K562 (cell line): ENCODE results near the gene PFKFB2. TPM values are rescaled to one million over a fixed set of nuclear protein-coding genes. Genes with fewer than 3 reads are reported as not detected.

ENCODE experiments used
- ATAC-seq: fragments of 200-7000 bp; cut with Tn5 transposase; 3 replicates; pipeline ENCODE4 v1.9.1; 2020; ENCODE audit warnings: moderate library complexity
- BruUV-seq: library from RNA; stranded (reverse); fragments of 400-500 nt; replicated peaks from 2 replicates; lab custom pipeline; 2021; lab: Mats Ljungman, UMichigan
- CTCF ChIA-PET: fragments of 300-600 bp; formaldehyde crosslinking; extraction: SDS; loops from one replicate; lab custom pipeline; 2021; ENCODE audit warnings: low intra/inter-chr PET ratio; lab: Yijun Ruan, JAX
- POLR2A ChIA-PET: fragments of 300-600, 350-650 bp; sonication (Branson Sonifier 250); formaldehyde crosslinking; extraction: SDS; loops from one replicate; lab custom pipeline; 2021; ENCODE audit warnings: antibody characterized with exemption, inconsistent platforms; lab: Yijun Ruan, JAX
- DNase-seq, 4 experiments: peaks; one replicate each; pipeline versions ENCODE4 v3.0.0 to v3.0.0-alpha.2; 2011 to 2018; ENCODE audit warnings: low spot score in 3 of 4, mixed read lengths in 3 of 4; ENCODE audit errors: extremely low read depth in 1 of 4
- FAIRE-seq: peaks from 2 replicates; lab custom pipeline; 2011; peaks lifted over from hg19 to GRCh38; lab: Jason Lieb, UNC
- H2AFZ ChIP-seq: 2 replicates; pipeline ENCODE4 v1.6.0; 2011; ENCODE audit warnings: low read depth, low read length, control low read depth, inconsistent platforms
- H3K27ac ChIP-seq: fragments of 200-600 bp; 3 replicates; pipeline ENCODE4 v1.8.0; 2011; ENCODE audit warnings: low read depth, mild to moderate bottlenecking, control low read depth, inconsistent platforms, low read length, moderate library complexity, mixed read lengths; ENCODE audit errors: extremely low read depth
- H3K27me3 ChIP-seq, 2 experiments: fragments of 300-600 bp in 1 of 2; 2 replicates in 1 of 2; 3 replicates in 1 of 2; pipeline versions ENCODE4 v1.6.0 to v1.8.0; 2011; ENCODE audit warnings: inconsistent platforms in 2 of 2, low read length in 2 of 2, mild to moderate bottlenecking in 1 of 2, mixed read lengths in 1 of 2, moderate library complexity in 1 of 2; ENCODE audit not compliant: control insufficient read depth in 2 of 2, insufficient read depth in 2 of 2
- H3K36me3 ChIP-seq: fragments of 300-600 bp; 3 replicates; pipeline ENCODE4 v1.8.0; 2011; ENCODE audit warnings: mild to moderate bottlenecking, low read length, inconsistent platforms; ENCODE audit not compliant: control insufficient read depth, insufficient read depth
- H3K4me1 ChIP-seq, 2 experiments: fragments of 200-600 bp in 1 of 2; replicated peaks in 1 of 2; 2 replicates in 1 of 2; 3 replicates in 1 of 2; pipeline versions ENCODE4 v1.5.1 to v1.8.0; 2011; ENCODE audit warnings: inconsistent platforms in 2 of 2, low read length in 2 of 2, mild to moderate bottlenecking in 1 of 2, mixed read lengths in 1 of 2, moderate library complexity in 1 of 2; ENCODE audit not compliant: control insufficient read depth in 2 of 2, insufficient read depth in 2 of 2
- H3K4me2 ChIP-seq: 2 replicates; pipeline ENCODE4 v1.6.1; 2011; ENCODE audit warnings: low read length, control low read depth, inconsistent platforms, mixed read lengths; ENCODE audit not compliant: insufficient read depth
- H3K4me3 ChIP-seq: fragments of 200-600 bp; sonication (generic), shearing (Covaris generic); 2 replicates; pipeline ENCODE4 v1.5.1; 2016; ENCODE audit warnings: control low read depth, inconsistent platforms
- H3K79me2 ChIP-seq: fragments of 200-600 bp; 3 replicates; pipeline ENCODE4 v1.8.0; 2011; ENCODE audit warnings: low read length, inconsistent platforms; ENCODE audit not compliant: control insufficient read depth, insufficient read depth
- H3K9ac ChIP-seq, 2 experiments: 2 replicates each; pipeline versions ENCODE4 v1.6.0 to v1.6.1; 2011; ENCODE audit warnings: low read depth in 2 of 2, low read length in 2 of 2, control low read depth in 1 of 2, inconsistent platforms in 1 of 2, mild to moderate bottlenecking in 1 of 2, mixed read lengths in 1 of 2; ENCODE audit not compliant: insufficient read depth in 1 of 2
- H3K9me1 ChIP-seq: one replicate; pipeline ENCODE4 v1.6.0; 2011; ENCODE audit warnings: inconsistent platforms, mild to moderate bottlenecking, low read length, moderate library complexity; ENCODE audit not compliant: control insufficient read depth, insufficient read depth
- H3K9me3 ChIP-seq: replicated peaks from 2 replicates; pipeline ENCODE4 v1.5.1; 2011; ENCODE audit warnings: low read depth, low read length, inconsistent platforms; ENCODE audit not compliant: control insufficient read depth, insufficient read depth
- H4K20me1 ChIP-seq: replicated peaks from 2 replicates; pipeline ENCODE4 v1.6.1; 2011; ENCODE audit warnings: low read length, inconsistent platforms, mixed read lengths; ENCODE audit not compliant: control insufficient read depth, insufficient read depth
- ARID3A ChIP-seq: IDR thresholded peaks from 2 replicates; pipeline ENCODE4 v1.6.1; 2012; ENCODE audit warnings: low read depth, low read length, improper control_type of control experiment, borderline replicate concordance
- CBFA2T2 ChIP-seq: fragments of 450-650 bp; conservative IDR thresholded peaks from 2 replicates; pipeline ENCODE4 v1.6.1; 2017; ENCODE audit warnings: mild to moderate bottlenecking
- CBFA2T3 ChIP-seq: fragments of 450-650 bp; IDR thresholded peaks from 2 replicates; pipeline ENCODE4 v1.6.1; 2017
- EP300 ChIP-seq: IDR thresholded peaks from 2 replicates; pipeline ENCODE4 v1.6.1; 2012; ENCODE audit warnings: low read length, improper control_type of control experiment
- EP400 ChIP-seq: fragments of 450-650 bp; IDR thresholded peaks from 2 replicates; pipeline ENCODE4 v1.6.1; 2017; ENCODE audit warnings: antibody characterized with exemption, mild to moderate bottlenecking, moderate library complexity
- HMBOX1 ChIP-seq: sonication (generic); IDR thresholded peaks from 2 replicates; pipeline ENCODE4 v1.6.1; 2016
- HNRNPLL ChIP-seq: fragments of 200-400 bp; formaldehyde crosslinking; IDR thresholded peaks from 2 replicates; pipeline ENCODE4 v1.6.1; 2017; ENCODE audit warnings: low read length, low read depth, mild to moderate bottlenecking; ENCODE audit not compliant: poor library complexity, severe bottlenecking
- IRF9 ChIP-seq: fragments of 450-650 bp; IDR thresholded peaks from 2 replicates; pipeline ENCODE4 v1.6.1; 2016; ENCODE audit warnings: missing biosample characterization, missing genetic modification characterization
- MECOM ChIP-seq: fragments of 250-450 bp; sonication (Bioruptor Pico); IDR thresholded peaks from 2 replicates; pipeline ENCODE4 v1.8.0; 2022; ENCODE audit warnings: inconsistent platforms
- POLR3G ChIP-seq: IDR thresholded peaks from 2 replicates; pipeline ENCODE4 v1.6.1; 2011; ENCODE audit not compliant: insufficient read length, insufficient replicate concordance; ENCODE audit errors: extremely low read depth
- PTBP1 ChIP-seq: fragments of 200-400 bp; formaldehyde crosslinking; IDR thresholded peaks from 2 replicates; pipeline ENCODE4 v1.6.1; 2017; ENCODE audit warnings: low read depth, low read length
- SIN3B ChIP-seq: fragments of 450-650 bp; IDR thresholded peaks from 2 replicates; pipeline ENCODE4 v1.6.1; 2017; ENCODE audit warnings: low read depth, mild to moderate bottlenecking, moderate library complexity
- SMAD1 ChIP-seq: fragments of 150-350 bp; IDR thresholded peaks from 2 replicates; pipeline ENCODE4 v1.6.1; 2014; ENCODE audit warnings: low read length, low read depth; ENCODE audit not compliant: partially characterized antibody
- TAL1 ChIP-seq: fragments of 450-650 bp; IDR thresholded peaks from 2 replicates; pipeline ENCODE4 v1.6.1; 2016; ENCODE audit warnings: mild to moderate bottlenecking
- TCF15 ChIP-seq: fragments of 250-450 bp; sonication (Bioruptor Pico); IDR thresholded peaks from 2 replicates; pipeline ENCODE4 v1.8.0; 2022; ENCODE audit warnings: moderate library complexity, mild to moderate bottlenecking, inconsistent platforms
- YY1 ChIP-seq, 3 experiments: IDR thresholded peaks; 2 replicates each; pipeline ENCODE4 v1.6.1; 2011; ENCODE audit warnings: low read length in 2 of 3, mild to moderate bottlenecking in 2 of 3, moderate library complexity in 2 of 3, borderline replicate concordance in 1 of 3, control low read depth in 1 of 3, low read depth in 1 of 3; ENCODE audit not compliant: insufficient read depth in 3 of 3, insufficient replicate concordance in 2 of 3, control insufficient read depth in 1 of 3, insufficient read length in 1 of 3; ENCODE audit errors: extremely low read depth in 1 of 3
- WGBS: fragments of 100-300 bp; shearing (Covaris generic); methylation state at CpG from one replicate; pipeline ENCODE4 v1.1.6; 2016; ENCODE audit warnings: low coverage, mixed read lengths; ENCODE audit not compliant: insufficient coverage; ENCODE audit errors: missing lambda C conversion rate; 5-methylcytosine and 5-hydroxymethylcytosine counted together
- in situ Hi-C: fragments of 300-500 bp; cut with MboI; formaldehyde crosslinking; loops from 4 replicates; pipeline ENCODE4 v1.15.0; 2018; ENCODE audit warnings: inconsistent platforms, mixed read lengths
- intact Hi-C: fragments of 100-400 bp; cut with micrococcal nuclease; formaldehyde crosslinking; loops from 2 replicates; pipeline ENCODE4 v1.14.2; 2022
- polyA plus RNA-seq, 8 experiments: library from polyadenylated mRNA; depleted of rRNA in 4 of 8; stranded (reverse) in 5 of 8; unstranded in 3 of 8; fragments of >200 nt; fragmentation: Nextera tagmentation in 2 of 8; fragmentation: Illumina TruSeq in 1 of 8; extraction: Ambion mirVana in 2 of 8; extraction: Trizol in 1 of 8; gene quantifications; 2 replicates each; pipeline versions ENCODE4 v1.2.1 to v1.2.3, GENCODE V29; 2011 to 2014; ENCODE audit warnings: inconsistent platforms in 1 of 8, missing spikeins in 1 of 8
- total RNA-seq, 7 experiments: library from RNA; depleted of rRNA in 6 of 7; stranded (reverse); fragments of >200 nt in 6 of 7; fragmentation: Illumina TruSeq in 2 of 7; extraction: Trizol in 2 of 7; gene quantifications; 2 replicates each; pipeline versions ENCODE4 v1.2.1 to v1.2.3, GENCODE V29; 2011 to 2021; ENCODE audit warnings: low replicate concordance in 1 of 7

The PFKFB2 gene
- total and polyA plus RNA-seq, 9 of the 15 experiments (the other 6 are each of a cell fraction or from before 2014, with no cell fraction given), result 6.9 to 26.0 (median 16.4) TPM

GRCh38 chr1:207036865-207037264, 16.2 kb upstream of the PFKFB2 start:
- Histone ChIP-seq H3K36me3 (no peaks in the 10 kb centered on the region; the same call in 2 of the 3 replicates), H3K4me3 (no peak overlapping the region), H3K9me3 (no peaks in the 10 kb centered on the region), H3K4me2 (no peak overlapping the region), H3K27me3 (no peaks in the 10 kb centered on the region), H3K79me2 (no peaks in the 10 kb centered on the region), H3K27ac (no peak overlapping the region), H4K20me1 (no peaks in the 10 kb centered on the region), H3K9me1 (no peaks in the 10 kb centered on the region), H2AFZ (peak overlapping the region; percentile 53), H3K9ac (no peak overlapping the region), H3K4me1 (peaks cover 15 to 69% of the 10 kb centered on the region in 2 experiments)
- no peak for FAIRE-seq
- no peak for DNase-seq
- no peak for ATAC-seq
- BruUV-seq, result no TSS peak
- 20% methylated on average over 1 of the region's 1 CpG for WGBS
- in situ Hi-C loops (no loop called here), intact Hi-C loops (no loop called here)
- ChIA-PET POLR2A (interaction anchor here (1.1 to 9.0 kb wide), 3 partner anchors 11 to 23 kb away, joined by 4 to 104 read pairs (median 26); partner anchors contain the start of gene YOD1), CTCF (no interaction called here)
- TF ChIP-seq TAL1, result 0 out of 2 replicates have a peak, but pooled peaks have one; percentile 15
- no peak for TF ChIP-seq SIN3B
- TF ChIP-seq CBFA2T3, result peak; percentile 65
- TF ChIP-seq EP300, result peak; percentile 6; the same call in 1 of the 2 replicates
- TF ChIP-seq IRF9, result no peak
- TF ChIP-seq HNRNPLL, result no peak
- no peak for TF ChIP-seq SMAD1
- TF ChIP-seq EP400, result peak; percentile 18; the same call in 1 of the 2 replicates
- no peak for TF ChIP-seq YY1 (IDR thresholded peaks at IDR 0.05; ENCODE audit: borderline replicate concordance in 1 of 3, control insufficient read depth in 1 of 3, extremely low read depth in 1 of 3, insufficient read depth in 3 of 3, insufficient read length in 1 of 3, insufficient replicate concordance in 2 of 3, low read depth in 1 of 3, low read length in 2 of 3)
- peak; percentile 24; the same call in 1 of the 2 replicates for TF ChIP-seq CBFA2T2
- no peak for TF ChIP-seq PTBP1
- TF ChIP-seq TCF15 (CRISPR knock-in tag), result no peak
- no peak for TF ChIP-seq POLR3G
- TF ChIP-seq HMBOX1, result peak; percentile 90
- peak; percentile 62; the same call in 1 of the 2 replicates for TF ChIP-seq MECOM
- no peak for TF ChIP-seq ARID3A
